Measurements from ENCODE around the gene EZR. TPM values are rescaled to one million over a fixed set of nuclear protein-coding genes. Genes with fewer than 3 reads are reported as not detected.

EZR gene
- total and polyA plus RNA-seq, 2 of the 13 experiments (the other 11 are each of a cell fraction or from before 2014, with no cell fraction given): 34.7 to 60.3 TPM

GRCh38 chr6:158761746-158762145 is 57.4 kb downstream of the EZR start (continued):
- no peak for TF ChIP-seq MED1 (CRISPR knock-in tag; IDR thresholded peaks at IDR 0.05)
- no peak for TF ChIP-seq FIP1L1 (IDR thresholded peaks at IDR 0.05; ENCODE audit: borderline replicate concordance, insufficient read depth, low read depth, low read length)
- no peak for TF ChIP-seq POGZ (CRISPR knock-in tag; IDR thresholded peaks at IDR 0.05)
- TF ChIP-seq ZNF12 (CRISPR knock-in tag; IDR thresholded peaks at IDR 0.05): no peak
- TF ChIP-seq ZSCAN29 (CRISPR knock-in tag; conservative IDR thresholded peaks at IDR 0.05): no peak
- no peak for TF ChIP-seq ZBTB40 (IDR thresholded peaks at IDR 0.05)
- no peak for TF ChIP-seq ZBTB40 (CRISPR knock-in tag; IDR thresholded peaks at IDR 0.05)
